ENCODE data around the gene CHCHD3. TPM values are rescaled to one million over a fixed set of nuclear protein-coding genes. Genes with fewer than 3 reads are reported as not detected.

The CHCHD3 gene
- total and polyA plus RNA-seq, 3 experiments from 2014 or later, result 59.1 to 87.6 (median 86.9) TPM

GRCh38 chr7:133099633-133100286 lies 17.9 kb upstream of the CHCHD3 start:
- Mint-ChIP-seq H3K27me3 (peaks cover 10 to 24% of the 10 kb centered on the region in 2 donors), H3K4me1 (no peaks in the 10 kb centered on the region), H3K27ac (no peak overlapping the region), H3K4me3 (no peak overlapping the region), H3K36me3 (no peaks in the 10 kb centered on the region), H3K9me3 (no peaks in the 10 kb centered on the region)
- DNase-seq, result no peak
- Histone ChIP-seq H3K9me3 (ENCODE audit: low read length) (no peaks in the 10 kb centered on the region), H3K27ac (ENCODE audit: low read depth, low read length) (no peak overlapping the region), H3K36me3 (ENCODE audit: insufficient read depth, low read length) (no peaks in the 10 kb centered on the region), H3K27me3 (ENCODE audit: insufficient read depth, low read length, poor library complexity, severe bottlenecking) (peaks cover 9% of the 10 kb centered on the region), H3K4me3 (ENCODE audit: low read length) (no peak overlapping the region), H3K4me1 (ENCODE audit: insufficient read depth, low read length) (no peaks in the 10 kb centered on the region)
- ChIA-PET CTCF (no interaction called here), POLR2A (no interaction called here)

- H3K4me1 ChIP-seq (ENCODE audit: insufficient read depth, low read length), result no peaks in the 10 kb centered on the region
- H3K36me3 ChIP-seq (ENCODE audit: insufficient read depth, low read length), result no peaks in the 10 kb centered on the region
- CTCF ChIA-PET, result no interaction called here
- no peak overlapping the region for H3K4me3 ChIP-seq (ENCODE audit: low read length)
- H3K4me1 Mint-ChIP-seq, result no peaks in the 10 kb centered on the region
- H3K27ac Mint-ChIP-seq, result peak overlapping the region in 1 of 8 donors; percentile 14
- H3K9me3 ChIP-seq (ENCODE audit: low read length), result no peaks in the 10 kb centered on the region
- H3K27ac ChIP-seq (ENCODE audit: low read depth, low read length), result no peak overlapping the region
- peaks cover 9% of the 10 kb centered on the region for H3K27me3 ChIP-seq (ENCODE audit: insufficient read depth, low read length, poor library complexity, severe bottlenecking)
- H3K4me3 Mint-ChIP-seq, result no peak overlapping the region
- POLR2A ChIA-PET, result no interaction called here
- no peaks in the 10 kb centered on the region for H3K9me3 Mint-ChIP-seq
- DNase-seq, result no peak
- H3K27me3 Mint-ChIP-seq, result peaks cover 7 to 9% of the 10 kb centered on the region in 2 donors
- no peaks in the 10 kb centered on the region for H3K36me3 Mint-ChIP-seq
Measured at GRCh38 chr7:133095119-133095671, 13.3 kb upstream of the CHCHD3 start.

- no peaks in the 10 kb centered on the region for H3K36me3 Mint-ChIP-seq
- Histone ChIP-seq H3K9me3 (ENCODE audit: low read length) (no peaks in the 10 kb centered on the region), H3K4me1 (ENCODE audit: insufficient read depth, low read length) (no peaks in the 10 kb centered on the region), H3K27ac (ENCODE audit: low read depth, low read length) (no peak overlapping the region), H3K36me3 (ENCODE audit: insufficient read depth, low read length) (no peaks in the 10 kb centered on the region), H3K4me3 (ENCODE audit: low read length) (no peak overlapping the region), H3K27me3 (ENCODE audit: insufficient read depth, low read length, poor library complexity, severe bottlenecking) (no peaks in the 10 kb centered on the region)
- DNase-seq, result no peak
- H3K27ac Mint-ChIP-seq, result peak overlapping the region in 1 of 8 donors; percentile 29
- ChIA-PET CTCF (no interaction called here), POLR2A (no interaction called here)
- no peaks in the 10 kb centered on the region for H3K4me1 Mint-ChIP-seq
- H3K4me3 Mint-ChIP-seq, result no peak overlapping the region
- no peaks in the 10 kb centered on the region for H3K9me3 Mint-ChIP-seq
- H3K27me3 Mint-ChIP-seq, result peaks cover 7 to 8% of the 10 kb centered on the region in 2 donors
Measured at GRCh38 chr7:133091943-133092464, 10.1 kb upstream of the CHCHD3 start.

GRCh38 chr7:133082390-133082766 lies 488 bp upstream of the CHCHD3 start:
- Mint-ChIP-seq H3K4me3 (peak overlapping the region; percentile 90 to 97 (median 93)), H3K9me3 (no peaks in the 10 kb centered on the region), H3K27ac (peak overlapping the region; percentile 85 to 99 (median 96)), H3K4me1 (peaks cover 25 to 42% (median 29%) of the 10 kb centered on the region in 3 donors), H3K27me3 (peaks cover 0 to 2% of the 10 kb centered on the region in 2 donors), H3K36me3 (peaks cover 0 to 13% (median 0%) of the 10 kb centered on the region in 3 donors)
- ChIA-PET POLR2A (interaction anchor here (1.1 kb wide), 2 partner anchors 171 to 1235 kb away, joined by 4 to 8 read pairs; partner anchors contain the start of genes EXOC4 and SLC35B4), CTCF (interaction anchor here (1.1 kb wide), 1 partner anchor 11 kb away, joined by 3 read pairs; no protein-coding TSS in a partner anchor)
- Histone ChIP-seq H3K27ac (ENCODE audit: low read depth, low read length) (no peak overlapping the region), H3K27me3 (ENCODE audit: insufficient read depth, low read length, poor library complexity, severe bottlenecking) (no peaks in the 10 kb centered on the region), H3K36me3 (ENCODE audit: insufficient read depth, low read length) (no peaks in the 10 kb centered on the region), H3K4me3 (ENCODE audit: low read length) (peak overlapping the region; percentile 1), H3K4me1 (ENCODE audit: insufficient read depth, low read length) (peaks cover 16% of the 10 kb centered on the region), H3K9me3 (ENCODE audit: low read length) (no peaks in the 10 kb centered on the region)
- DNase-seq, result no peak

- Mint-ChIP-seq H3K9me3 (no peaks in the 10 kb centered on the region), H3K27me3 (peaks cover 0 to 2% of the 10 kb centered on the region in 2 donors), H3K4me3 (peak overlapping the region; percentile 90 to 97 (median 93)), H3K36me3 (peaks cover 0 to 19% (median 2%) of the 10 kb centered on the region in 3 donors), H3K4me1 (peaks cover 30 to 54% (median 40%) of the 10 kb centered on the region in 3 donors), H3K27ac (peak overlapping the region; percentile 85 to 99 (median 96))
- Histone ChIP-seq H3K27ac (ENCODE audit: low read depth, low read length) (peak overlapping the region; percentile 94), H3K4me1 (ENCODE audit: insufficient read depth, low read length) (peaks cover 16% of the 10 kb centered on the region), H3K27me3 (ENCODE audit: insufficient read depth, low read length, poor library complexity, severe bottlenecking) (no peaks in the 10 kb centered on the region), H3K4me3 (ENCODE audit: low read length) (peak overlapping the region; percentile 94), H3K36me3 (ENCODE audit: insufficient read depth, low read length) (no peaks in the 10 kb centered on the region), H3K9me3 (ENCODE audit: low read length) (no peaks in the 10 kb centered on the region)
- ChIA-PET POLR2A (interaction anchor here (1.1 kb wide), 2 partner anchors 172 to 1236 kb away, joined by 4 to 8 read pairs; partner anchors contain the start of genes EXOC4 and SLC35B4), CTCF (no interaction called here)
- DNase-seq, result no peak
Measured at GRCh38 chr7:133081119-133081598, 731 bp downstream of the CHCHD3 start.

- H3K27ac Mint-ChIP-seq, result peak overlapping the region in 1 of 8 donors; percentile 17
- H3K36me3 Mint-ChIP-seq, result peaks cover 0 to 23% (median 6%) of the 10 kb centered on the region in 3 donors
- CTCF ChIA-PET, result no interaction called here
- H3K9me3 Mint-ChIP-seq, result no peaks in the 10 kb centered on the region
- peaks cover 0 to 2% of the 10 kb centered on the region in 2 donors for H3K27me3 Mint-ChIP-seq
- peaks cover 37 to 66% (median 51%) of the 10 kb centered on the region in 3 donors for H3K4me1 Mint-ChIP-seq
- H3K27ac ChIP-seq (ENCODE audit: low read depth, low read length), result no peak overlapping the region
- no peaks in the 10 kb centered on the region for H3K27me3 ChIP-seq (ENCODE audit: insufficient read depth, low read length, poor library complexity, severe bottlenecking)
- no peaks in the 10 kb centered on the region for H3K9me3 ChIP-seq (ENCODE audit: low read length)
- peaks cover 16% of the 10 kb centered on the region for H3K4me1 ChIP-seq (ENCODE audit: insufficient read depth, low read length)
- no peak overlapping the region for H3K4me3 ChIP-seq (ENCODE audit: low read length)
- peak overlapping the region in 4 of 7 donors; percentile 8 to 62 (median 36) for H3K4me3 Mint-ChIP-seq
- POLR2A ChIA-PET, result no interaction called here
- no peak for DNase-seq
- H3K36me3 ChIP-seq (ENCODE audit: insufficient read depth, low read length), result no peaks in the 10 kb centered on the region
Measured at GRCh38 chr7:133079296-133079695, 2.6 kb downstream of the CHCHD3 start.

GRCh38 chr7:133077394-133077793 lies 4.5 kb downstream of the CHCHD3 start:
- no peaks in the 10 kb centered on the region for H3K9me3 ChIP-seq (ENCODE audit: low read length)
- DNase-seq, result no peak
- H3K27ac Mint-ChIP-seq, result no peak overlapping the region
- H3K4me1 ChIP-seq (ENCODE audit: insufficient read depth, low read length), result peaks cover 14% of the 10 kb centered on the region
- ChIA-PET CTCF (no interaction called here), POLR2A (no interaction called here)
- H3K36me3 ChIP-seq (ENCODE audit: insufficient read depth, low read length), result no peaks in the 10 kb centered on the region
- H3K4me3 Mint-ChIP-seq, result peak overlapping the region in 1 of 7 donors; percentile 43
- H3K27ac ChIP-seq (ENCODE audit: low read depth, low read length), result no peak overlapping the region
- H3K4me3 ChIP-seq (ENCODE audit: low read length), result no peak overlapping the region
- peaks cover 0 to 2% of the 10 kb centered on the region in 2 donors for H3K27me3 Mint-ChIP-seq
- peaks cover 0 to 23% (median 8%) of the 10 kb centered on the region in 3 donors for H3K36me3 Mint-ChIP-seq
- no peaks in the 10 kb centered on the region for H3K27me3 ChIP-seq (ENCODE audit: insufficient read depth, low read length, poor library complexity, severe bottlenecking)
- peaks cover 48 to 79% (median 63%) of the 10 kb centered on the region in 3 donors for H3K4me1 Mint-ChIP-seq
- H3K9me3 Mint-ChIP-seq, result no peaks in the 10 kb centered on the region

- H3K27me3 ChIP-seq (ENCODE audit: insufficient read depth, low read length, poor library complexity, severe bottlenecking), result no peaks in the 10 kb centered on the region
- H3K27ac ChIP-seq (ENCODE audit: low read depth, low read length), result no peak overlapping the region
- Mint-ChIP-seq H3K27me3 (no peaks in the 10 kb centered on the region), H3K4me3 (no peak overlapping the region), H3K9me3 (no peaks in the 10 kb centered on the region), H3K4me1 (peaks cover 49 to 79% (median 68%) of the 10 kb centered on the region in 3 donors), H3K27ac (no peak overlapping the region), H3K36me3 (peaks cover 0 to 16% (median 12%) of the 10 kb centered on the region in 3 donors)
- ChIA-PET CTCF (interaction anchor here (1.1 kb wide), 1 partner anchor 10 kb away, joined by 4 read pairs; no protein-coding TSS in a partner anchor), POLR2A (no interaction called here)
- no peak for DNase-seq
- no peak overlapping the region for H3K4me3 ChIP-seq (ENCODE audit: low read length)
- no peaks in the 10 kb centered on the region for H3K9me3 ChIP-seq (ENCODE audit: low read length)
- peaks cover 9% of the 10 kb centered on the region for H3K4me1 ChIP-seq (ENCODE audit: insufficient read depth, low read length)
- no peaks in the 10 kb centered on the region for H3K36me3 ChIP-seq (ENCODE audit: insufficient read depth, low read length)
Measured at GRCh38 chr7:133076142-133076541, 5.7 kb downstream of the CHCHD3 start.

Data from CD8-positive, alpha-beta memory T cell (primary cell).